Right lobe of liver (tissue), 6 donors: ENCODE measurements around the gene SLC29A3. TPM values are rescaled to one million over a fixed set of nuclear protein-coding genes. Genes with fewer than 3 reads are reported as not detected.

ENCODE experiments used
- ATAC-seq, 4 donors: fragments of 200-7000 bp; cut with Tn5 transposase; one replicate each; pipeline ENCODE4 v1.9.1; 2020; ENCODE audit warnings: mild to moderate bottlenecking in 4 of 4, moderate library complexity in 4 of 4
- DNase-seq, 3 donors: peaks; one replicate each; pipeline ENCODE4 v3.0.0-alpha.2; 2020
- H3K27ac ChIP-seq, 3 donors: fragments of 200-600 bp; one replicate each; pipeline ENCODE4 v1.8.0; 2022
- H3K27me3 ChIP-seq, 2 donors: fragments of 200-600 bp; one replicate each; pipeline ENCODE4 v1.8.0; 2022
- H3K36me3 ChIP-seq, 4 donors: fragments of 200-600 bp; sonication (generic) in 1 of 4; one replicate each; pipeline versions ENCODE4 v1.5.1 to v1.8.0; 2017 to 2022; ENCODE audit warnings: control low read depth in 1 of 4
- H3K4me1 ChIP-seq, 4 donors: fragments of 200-600 bp; sonication (generic) in 1 of 4; one replicate each; pipeline versions ENCODE4 v1.5.1 to v1.8.0; 2017 to 2022; ENCODE audit warnings: control low read depth in 1 of 4
- H3K4me3 ChIP-seq, 3 donors: fragments of 200-600 bp; one replicate each; pipeline ENCODE4 v1.8.0; 2022
- H3K9me3 ChIP-seq, 4 donors: fragments of 200-600 bp; sonication (generic) in 1 of 4; one replicate each; pipeline versions ENCODE4 v1.5.1 to v1.8.0; 2017 to 2022; ENCODE audit warnings: control low read depth in 1 of 4
- CTCF ChIP-seq, 4 donors: fragments of 200-600 bp in 3 of 4; fragments of 450-650 bp in 1 of 4; IDR thresholded peaks; one replicate each; pipeline versions ENCODE4 v1.5.1 to v1.8.0; 2016 to 2022; ENCODE audit warnings: antibody characterized with exemption in 4 of 4, mild to moderate bottlenecking in 2 of 4
- POLR2A ChIP-seq: fragments of 450-650 bp; IDR thresholded peaks from one replicate; pipeline ENCODE4 v1.6.1; 2017; ENCODE audit warnings: antibody characterized with exemption, mild to moderate bottlenecking
- WGBS: methylation state at CpG from one replicate; pipeline ENCODE4 v1.1.6; 2018; ENCODE audit warnings: low coverage, low lambda C conversion rate; ENCODE audit not compliant: insufficient coverage; ENCODE audit errors: missing lambda C conversion rate; 5-methylcytosine and 5-hydroxymethylcytosine counted together
- intact Hi-C, 2 donors: fragments of 100-400 bp; cut with DNase I; formaldehyde crosslinking; loops; one replicate each; pipeline versions ENCODE4 v1.11.2 to v1.14.1; 2022
- total RNA-seq, 6 experiments: library from RNA; depleted of rRNA in 2 of 6; stranded (reverse); fragments of >200 nt in 2 of 6; fragmentation: NEBNext Ultra II Directional in 3 of 6; extraction: Animal tissue kit (Norgen Biotek cat#: 25700) in 3 of 6; gene quantifications; one replicate each; pipeline versions ENCODE4 v1.1.0 to v1.2.4, GENCODE V29; 2016 to 2023
- donor health status: DM: no; HTN: yes; CAD: no.
- donor health status: DM: no; HTN: no; CAD: no.
- donor health status: DM: no; HTN: no; CAD: no.
- donor health status: DM: no; HTN: yes; CAD: no.
- donor health status: DM: no; HTN: yes; CAD: no.

The SLC29A3 gene
- total RNA-seq, 6 experiments from 2014 or later = 5.7 to 17.4 (median 7.7) TPM

DNA sequence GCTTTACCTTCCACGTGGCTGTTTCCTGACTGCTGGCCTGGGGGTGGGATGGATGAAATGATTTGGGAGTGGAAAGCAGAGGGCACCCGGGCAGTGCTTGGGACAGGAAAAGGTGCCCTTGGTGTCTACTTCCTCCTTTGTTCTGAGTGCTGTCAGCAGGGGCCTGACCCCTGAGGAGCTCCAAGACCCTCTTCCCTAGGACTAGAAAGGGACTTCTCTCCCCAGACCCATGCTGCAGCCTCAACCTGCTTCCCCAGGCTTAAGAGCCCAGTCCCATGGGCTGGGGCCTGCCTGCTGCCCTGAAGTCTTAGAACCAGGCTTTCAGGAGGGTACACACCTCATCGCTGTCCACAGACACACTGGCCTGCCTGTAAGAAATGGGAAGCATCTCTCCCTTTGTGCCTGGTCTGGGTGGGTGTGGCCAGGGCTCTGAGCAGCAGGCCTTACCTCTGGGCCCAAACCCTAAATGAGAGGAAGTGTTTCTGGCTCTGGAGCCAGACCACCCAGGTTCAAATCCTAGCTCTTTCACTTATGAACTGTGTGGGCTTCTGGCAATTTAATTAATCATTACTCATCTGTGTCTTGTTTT is 90.6 kb downstream of the SLC29A3 start:
- Histone ChIP-seq H3K27ac (no peak overlapping the region), H3K4me3 (no peak overlapping the region), H3K36me3 (no peaks in the 10 kb centered on the region), H3K4me1 (no peaks in the 10 kb centered on the region), H3K27me3 (no peaks in the 10 kb centered on the region), H3K9me3 (peaks cover 0 to 6% (median 3%) of the 10 kb centered on the region in 4 donors)
- TF ChIP-seq CTCF (IDR thresholded peaks at IDR 0.05) (no peak), POLR2A (no peak)
- intact Hi-C loops = no loop called here
- no peak for DNase-seq
- peak in 1 of 4 donors; percentile 18 for ATAC-seq
- WGBS = 60% methylated on average over 2 of the region's 3 CpGs

Other genes starting within 250 kb of the SLC29A3 start
- 1 to 10 TPM; 1.0 to 6.2 (median 2.1) TPM for gene UNC5B, start 106.7 kb upstream of the SLC29A3 start, total RNA-seq
- 10 to 100 TPM in 1 of 6 experiments, 1 to 10 TPM in 5; 3.3 to 19.7 (median 6.3) TPM for gene CDH23, start 77.7 kb downstream of the SLC29A3 start, total RNA-seq